GM12892 (cell line): Measurements from ENCODE around the gene CD276.

Source experiments
- POLR2A ChIP-seq: IDR thresholded peaks from 2 replicates; pipeline ENCODE4 v1.6.1; 2011; ENCODE audit warnings: low read depth, low read length, control low read depth
- POLR2AphosphoS5 ChIP-seq: IDR thresholded peaks from 2 replicates; pipeline ENCODE4 v1.6.1; 2011; ENCODE audit warnings: low read depth, low read length, control low read depth
- TAF1 ChIP-seq: IDR thresholded peaks from 2 replicates; pipeline ENCODE4 v1.6.1; 2011; ENCODE audit warnings: low read depth, mild to moderate bottlenecking, control low read depth, low read length, borderline replicate concordance

- TF ChIP-seq POLR2AphosphoS5 (no peak), POLR2A (no peak), TAF1 (no peak)
These were observed 30.6 kb downstream of the CD276 start for GRCh38 chr15:73714695-73715301.
